GM21423 (cell line): ENCODE results near the gene ZBED4.

ENCODE experiments used
- ATAC-seq: cut with Tn5 transposase; IDR thresholded peaks from one replicate; pipeline ENCODE4 v1.9.1; 2021; ENCODE audit warnings: mild to moderate bottlenecking, moderate library complexity; ENCODE audit not compliant: unreplicated experiment

ZBED4 gene

GRCh38 chr22:49872347-49872746, 18.7 kb downstream of the ZBED4 start:
- no peak for ATAC-seq

GRCh38 chr22:49873228-49873940, 19.7 kb downstream of the ZBED4 start:
- no peak for ATAC-seq

- no peak for ATAC-seq
Measured at GRCh38 chr22:49877642-49878041, 24.0 kb downstream of the ZBED4 start.

- no peak for ATAC-seq
Measured at GRCh38 chr22:49878206-49878605, 24.6 kb downstream of the ZBED4 start.

- no peak for ATAC-seq
Measured at GRCh38 chr22:49879871-49880270, 26.2 kb downstream of the ZBED4 start.

- no peak for ATAC-seq
Measured at GRCh38 chr22:49880281-49880680, 26.6 kb downstream of the ZBED4 start.

- no peak for ATAC-seq
Measured at GRCh38 chr22:49881856-49882255, 28.2 kb downstream of the ZBED4 start.

- ATAC-seq = no peak
Measured at GRCh38 chr22:49882519-49883293, 29.1 kb downstream of the ZBED4 start.

GRCh38 chr22:49883294-49883640, 29.6 kb downstream of the ZBED4 start:
- ATAC-seq = no peak

GRCh38 chr22:49884075-49884474, 30.4 kb downstream of the ZBED4 start:
- no peak for ATAC-seq

GRCh38 chr22:49884503-49885260, 31.0 kb downstream of the ZBED4 start:
- no peak for ATAC-seq

- no peak for ATAC-seq
Measured at GRCh38 chr22:49885281-49885680, 31.6 kb downstream of the ZBED4 start.

- ATAC-seq = no peak
Measured at GRCh38 chr22:49885881-49886280, 32.2 kb downstream of the ZBED4 start.

GRCh38 chr22:49886346-49887063, 32.9 kb downstream of the ZBED4 start:
- no peak for ATAC-seq

- no peak for ATAC-seq
Measured at GRCh38 chr22:49887064-49887451, 33.4 kb downstream of the ZBED4 start.

- no peak for ATAC-seq
Measured at GRCh38 chr22:49887702-49888101, 34.1 kb downstream of the ZBED4 start.

GRCh38 chr22:49889071-49889470, 35.4 kb downstream of the ZBED4 start:
- ATAC-seq = no peak

GRCh38 chr22:49892226-49892899, 38.7 kb downstream of the ZBED4 start:
- no peak for ATAC-seq

GRCh38 chr22:49893025-49893424, 39.4 kb downstream of the ZBED4 start:
- no peak for ATAC-seq

- ATAC-seq = no peak
Measured at GRCh38 chr22:49894322-49895054, 40.8 kb downstream of the ZBED4 start.
